Gastrocnemius medialis (tissue), 4 donors: ENCODE data around the gene EFR3B. TPM values are rescaled to one million over a fixed set of nuclear protein-coding genes. Genes with fewer than 3 reads are reported as not detected.

Source experiments
- ATAC-seq, 2 donors: fragments of 150-250 bp; one replicate each; pipeline ENCODE4 v1.9.1; 2016
- DNase-seq, 2 donors: peaks; one replicate each; pipeline ENCODE4 v3.0.0-alpha.2; 2019
- H3K27ac ChIP-seq, 4 donors: fragments of 200-600 bp; sonication (generic); 1 replicate in 1 of 4; 2 replicates in 3 of 4; pipeline ENCODE4 v1.5.1; 2016 to 2018; ENCODE audit warnings: mild to moderate bottlenecking in 2 of 4, moderate library complexity in 1 of 4
- H3K27me3 ChIP-seq, 3 donors: fragments of 200-600 bp; sonication (generic) in 2 of 3; 1 replicate in 1 of 3; 2 replicates in 2 of 3; pipeline versions ENCODE4 v1.5.1 to v1.6.0; 2016 to 2019; ENCODE audit warnings: mild to moderate bottlenecking in 1 of 3, moderate library complexity in 1 of 3
- H3K36me3 ChIP-seq, 2 donors: fragments of 200-600 bp; sonication (generic) in 1 of 2; one replicate each; pipeline ENCODE4 v1.5.1; 2017 to 2018
- H3K4me1 ChIP-seq, 2 donors: fragments of 200-600 bp; sonication (generic) in 1 of 2; one replicate each; pipeline ENCODE4 v1.5.1; 2016 to 2017; ENCODE audit warnings: mild to moderate bottlenecking in 2 of 2
- H3K4me3 ChIP-seq, 4 donors: fragments of 200-600 bp; sonication (generic) in 3 of 4; 1 replicate in 1 of 4; 2 replicates in 3 of 4; pipeline ENCODE4 v1.5.1; 2016 to 2019; ENCODE audit warnings: mild to moderate bottlenecking in 2 of 4
- H3K9me3 ChIP-seq, 3 donors: fragments of 200-600 bp; sonication (generic) in 2 of 3; 1 replicate in 1 of 3; 2 replicates in 2 of 3; pipeline ENCODE4 v1.5.1; 2016 to 2019
- CTCF ChIP-seq, 5 experiments: fragments of 450-650 bp in 3 of 5; fragments of 200-600 bp in 2 of 5; sonication (generic) in 2 of 5; IDR thresholded peaks in 4 of 5; conservative IDR thresholded peaks in 1 of 5; 1 replicate in 4 of 5; 2 replicates in 1 of 5; pipeline ENCODE4 v1.5.1; 2016 to 2019; ENCODE audit warnings: antibody characterized with exemption in 5 of 5, mild to moderate bottlenecking in 3 of 5, moderate library complexity in 3 of 5
- POLR2A ChIP-seq, 2 donors: fragments of 450-650 bp; IDR thresholded peaks; one replicate each; pipeline ENCODE4 v1.6.1; 2017; ENCODE audit warnings: antibody characterized with exemption in 2 of 2, mild to moderate bottlenecking in 2 of 2, moderate library complexity in 2 of 2
- in situ Hi-C, 4 donors: fragments of 200-750 bp; cut with MboI; loops; one replicate each; pipeline versions ENCODE4 v1.15.0 to v1.8.0; 2017; ENCODE audit warnings: low sequenced_read_pairs in 4 of 4
- intact Hi-C: fragments of 100-400 bp; cut with DNase I; formaldehyde crosslinking; loops from one replicate; pipeline ENCODE4 v1.15.1; 2023; ENCODE audit warnings: low total_unique reads
- total RNA-seq, 4 donors: library from RNA; depleted of rRNA; stranded (reverse); fragments of >200 nt; gene quantifications; one replicate each; pipeline versions ENCODE4 v1.1.0 to v1.2.3, GENCODE V29; 2016

Gene EFR3B
- total RNA-seq, 4 donors from 2014 or later = 0.29 to 1.4 (median 0.67) TPM

- Histone ChIP-seq H3K27me3 (no peaks in the 10 kb centered on the region), H3K9me3 (no peaks in the 10 kb centered on the region), H3K4me3 (no peak overlapping the region), H3K27ac (no peak overlapping the region), H3K4me1 (peaks cover 24 to 33% of the 10 kb centered on the region in 2 donors), H3K36me3 (no peaks in the 10 kb centered on the region)
- ATAC-seq (no peak), DNase-seq (no peak)
- in situ Hi-C loops (no loop called here), intact Hi-C loops (no loop called here)
- TF ChIP-seq POLR2A (IDR thresholded peaks at IDR 0.05) (no peak), CTCF (IDR thresholded peaks at IDR 0.05 in 4 of 5, conservative IDR thresholded peaks at IDR 0.05 in 1 of 5) (no peak)
Measured at GRCh38 chr2:25034081-25034480, 7.8 kb upstream of the EFR3B start.

- Histone ChIP-seq H3K27me3 (no peaks in the 10 kb centered on the region), H3K4me1 (peaks cover 24 to 33% of the 10 kb centered on the region in 2 donors), H3K9me3 (no peaks in the 10 kb centered on the region), H3K27ac (peak overlapping the region; percentile 70 to 86 (median 72)), H3K36me3 (no peaks in the 10 kb centered on the region), H3K4me3 (no peak overlapping the region)
- peak in 1 of 2 donors; percentile 31 for DNase-seq
- in situ Hi-C loops = no loop called here
- ATAC-seq = peak; percentile 62 to 65
- TF ChIP-seq CTCF (IDR thresholded peaks at IDR 0.05 in 4 of 5, conservative IDR thresholded peaks at IDR 0.05 in 1 of 5) (peak in 1 of 5 experiments; percentile 19), POLR2A (IDR thresholded peaks at IDR 0.05) (no peak)
- intact Hi-C loops = no loop called here
Measured at GRCh38 chr2:25035537-25036220, 6.2 kb upstream of the EFR3B start.

DNA sequence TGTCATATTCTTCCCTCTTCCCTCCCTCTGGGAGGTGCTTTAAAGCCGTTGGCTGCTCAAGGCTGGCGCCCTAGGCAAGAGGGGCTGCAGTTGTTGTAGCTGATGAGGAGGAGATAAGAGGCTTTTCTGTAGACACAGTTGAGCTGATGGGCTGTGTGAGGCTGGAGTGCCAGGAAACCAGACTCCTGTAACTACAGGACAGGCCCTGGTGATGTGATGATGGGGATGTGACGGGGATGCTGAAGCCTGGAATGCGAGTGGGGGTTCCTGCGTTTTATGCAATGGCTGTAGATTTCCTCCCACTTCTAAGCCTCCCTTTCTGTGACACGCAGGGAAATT lies 5.7 kb upstream of the EFR3B start:
- H3K27ac ChIP-seq = peak overlapping the region; percentile 70 to 86 (median 72)
- in situ Hi-C loops (no loop called here), intact Hi-C loops (no loop called here)
- no peaks in the 10 kb centered on the region for H3K27me3 ChIP-seq
- H3K4me1 ChIP-seq = peaks cover 25 to 35% of the 10 kb centered on the region in 2 donors
- H3K9me3 ChIP-seq = no peaks in the 10 kb centered on the region
- H3K36me3 ChIP-seq = no peaks in the 10 kb centered on the region
- DNase-seq (no peak), ATAC-seq (no peak)
- no peak overlapping the region for H3K4me3 ChIP-seq
- TF ChIP-seq CTCF (IDR thresholded peaks at IDR 0.05 in 4 of 5, conservative IDR thresholded peaks at IDR 0.05 in 1 of 5) = no peak
- no peak for TF ChIP-seq POLR2A (IDR thresholded peaks at IDR 0.05)

DNA sequence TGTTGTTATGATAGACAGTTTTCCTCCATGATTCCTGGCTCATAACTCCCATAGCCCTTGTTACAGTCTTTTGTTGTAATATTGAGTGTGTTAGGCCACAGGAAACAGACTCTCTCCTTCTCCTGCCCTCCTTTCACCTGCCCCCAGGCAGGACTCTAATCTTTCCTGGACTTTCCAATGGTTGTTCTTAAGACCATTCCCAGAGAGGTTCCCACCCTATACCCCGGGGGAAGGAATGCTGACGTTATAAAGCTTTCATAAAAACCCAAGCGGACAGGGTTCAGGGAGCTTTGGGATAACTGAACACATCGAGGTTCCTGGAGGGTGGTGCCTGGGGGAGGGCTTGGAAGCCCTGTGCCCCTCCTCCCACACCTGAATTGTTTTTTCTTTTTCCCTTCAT lies 2.8 kb upstream of the EFR3B start:
- Histone ChIP-seq H3K36me3 (no peaks in the 10 kb centered on the region), H3K9me3 (no peaks in the 10 kb centered on the region), H3K4me1 (peaks cover 33 to 42% of the 10 kb centered on the region in 2 donors), H3K27ac (no peak overlapping the region), H3K4me3 (no peak overlapping the region), H3K27me3 (no peaks in the 10 kb centered on the region)
- intact Hi-C loops = no loop called here
- no peak for TF ChIP-seq CTCF (IDR thresholded peaks at IDR 0.05 in 4 of 5, conservative IDR thresholded peaks at IDR 0.05 in 1 of 5)
- no peak for ATAC-seq
- in situ Hi-C loops = no loop called here
- no peak for DNase-seq
